D721Med (cell line): ENCODE data around the gene TCERG1L.

ENCODE experiments used
- DNase-seq: peaks from one replicate; pipeline ENCODE4 v3.0.0; 2011; ENCODE audit warnings: low spot score; ENCODE audit not compliant: insufficient read length
- FAIRE-seq: peaks from 2 replicates; lab custom pipeline; 2011; peaks lifted over from hg19 to GRCh38; lab: Jason Lieb, UNC
- TF ChIP-seq, protein P1 (sequence below): IDR thresholded peaks from 2 replicates; pipeline ENCODE4 v1.5.1; 2012; ENCODE audit warnings: mild to moderate bottlenecking, control low read depth; ENCODE audit not compliant: insufficient read depth; ENCODE audit errors: missing control alignments

Gene TCERG1L

DNA sequence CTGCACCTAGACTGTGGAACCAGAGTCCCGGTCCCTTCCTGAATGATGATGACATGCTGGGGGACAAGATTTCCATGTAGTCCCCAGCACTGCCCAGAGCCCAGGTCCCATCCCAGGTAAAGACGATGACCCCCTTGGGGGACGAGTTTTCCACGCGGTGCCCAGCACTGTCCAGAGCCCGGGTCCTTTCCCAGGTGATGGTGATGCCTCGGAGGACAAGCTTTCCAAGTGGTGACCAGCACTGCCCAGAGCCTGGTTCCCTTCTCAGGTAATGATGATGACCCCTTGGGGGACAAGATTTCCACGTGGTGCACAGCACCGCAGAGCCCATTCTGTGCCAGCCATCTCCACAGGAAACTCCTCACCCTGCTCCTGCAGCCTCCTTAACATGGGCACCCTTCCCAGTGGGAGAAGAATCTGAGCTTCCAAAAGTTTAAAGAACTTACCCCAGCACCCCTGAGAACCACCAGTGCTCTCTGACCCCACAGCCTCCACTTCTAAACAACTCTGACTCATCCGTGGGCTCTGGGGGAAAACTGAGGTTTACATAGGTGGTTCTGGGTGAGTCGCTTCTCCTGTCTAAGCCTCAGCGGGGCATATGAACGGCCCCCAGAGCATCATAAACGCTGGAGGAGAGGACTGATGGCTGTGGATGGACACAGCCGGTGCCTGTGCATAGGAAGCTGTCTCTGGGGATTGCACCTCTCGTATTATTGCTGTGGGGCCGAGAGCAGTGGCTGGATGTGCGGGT, 233.2 kb downstream of the TCERG1L start:
- DNase-seq (no peak), FAIRE-seq (no peak)
- TF ChIP-seq, protein P1, sequence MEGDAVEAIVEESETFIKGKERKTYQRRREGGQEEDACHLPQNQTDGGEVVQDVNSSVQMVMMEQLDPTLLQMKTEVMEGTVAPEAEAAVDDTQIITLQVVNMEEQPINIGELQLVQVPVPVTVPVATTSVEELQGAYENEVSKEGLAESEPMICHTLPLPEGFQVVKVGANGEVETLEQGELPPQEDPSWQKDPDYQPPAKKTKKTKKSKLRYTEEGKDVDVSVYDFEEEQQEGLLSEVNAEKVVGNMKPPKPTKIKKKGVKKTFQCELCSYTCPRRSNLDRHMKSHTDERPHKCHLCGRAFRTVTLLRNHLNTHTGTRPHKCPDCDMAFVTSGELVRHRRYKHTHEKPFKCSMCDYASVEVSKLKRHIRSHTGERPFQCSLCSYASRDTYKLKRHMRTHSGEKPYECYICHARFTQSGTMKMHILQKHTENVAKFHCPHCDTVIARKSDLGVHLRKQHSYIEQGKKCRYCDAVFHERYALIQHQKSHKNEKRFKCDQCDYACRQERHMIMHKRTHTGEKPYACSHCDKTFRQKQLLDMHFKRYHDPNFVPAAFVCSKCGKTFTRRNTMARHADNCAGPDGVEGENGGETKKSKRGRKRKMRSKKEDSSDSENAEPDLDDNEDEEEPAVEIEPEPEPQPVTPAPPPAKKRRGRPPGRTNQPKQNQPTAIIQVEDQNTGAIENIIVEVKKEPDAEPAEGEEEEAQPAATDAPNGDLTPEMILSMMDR: no peak

DNA sequence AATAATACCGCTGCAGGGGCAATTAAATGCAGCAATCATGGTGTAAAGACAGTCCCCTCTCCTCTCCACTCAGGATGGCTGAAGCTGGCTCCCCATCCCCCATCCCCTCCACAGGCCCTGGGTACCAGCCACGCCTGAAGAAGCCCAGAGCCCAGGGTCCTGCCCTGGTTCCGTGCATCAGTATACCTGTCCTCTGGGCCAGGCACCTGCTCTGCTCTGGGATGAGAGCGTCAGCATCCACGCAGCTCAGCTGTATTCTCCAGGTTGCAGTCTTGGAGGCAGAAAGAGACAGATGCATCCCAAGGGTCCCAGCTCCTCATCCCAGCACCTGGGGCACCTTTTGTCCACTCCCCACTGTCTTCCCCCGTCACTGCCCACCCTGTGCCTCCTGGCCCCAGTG, 233.8 kb downstream of the TCERG1L start:
- FAIRE-seq: no peak
- TF ChIP-seq, protein P1: no peak

DNA sequence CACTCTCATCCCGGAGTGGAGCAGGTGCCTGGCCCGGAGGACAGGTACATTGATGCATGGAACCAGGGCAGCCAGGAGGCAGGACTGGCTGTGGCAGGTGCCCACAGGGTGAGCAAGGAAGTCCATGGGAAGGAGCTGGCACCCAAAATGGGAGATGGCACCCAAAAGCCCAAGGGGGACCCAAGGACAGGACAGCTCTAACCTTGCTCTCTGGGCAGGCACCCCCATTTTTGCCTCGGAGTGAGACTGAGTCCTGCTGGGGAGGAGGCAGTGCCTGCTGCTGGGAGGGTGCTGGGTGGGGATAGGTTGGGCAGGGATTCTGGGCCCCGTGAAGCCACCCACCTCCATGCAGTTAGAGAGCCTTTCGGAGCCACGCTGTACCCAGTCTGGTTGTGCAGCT, 234.5 kb downstream of the TCERG1L start:
- TF ChIP-seq, protein P1: no peak
- no peak for FAIRE-seq
- DNase-seq: no peak

More for the DNA sequence above, 233.8 kb downstream of the TCERG1L start:
- no peak for DNase-seq

DNA sequence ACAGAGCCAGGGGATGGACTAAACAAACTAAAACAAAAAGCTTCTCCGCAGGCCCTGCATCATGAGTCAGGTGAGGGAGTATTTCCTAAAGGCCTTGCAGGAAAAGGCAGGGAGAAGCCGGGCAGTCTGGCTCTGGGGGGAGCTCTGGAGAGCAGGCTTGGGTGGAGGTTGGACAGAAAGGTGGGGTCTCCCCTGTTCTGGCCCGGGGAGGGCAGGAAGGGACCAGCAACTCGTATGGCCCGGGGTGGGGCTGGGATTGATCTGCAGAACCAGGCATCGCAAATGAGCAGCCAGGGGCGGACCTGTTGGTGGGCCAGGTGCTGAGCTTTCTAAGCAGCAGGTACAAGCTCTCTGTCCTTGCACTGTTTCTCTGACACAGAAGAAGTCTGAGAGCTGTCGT, 235.2 kb downstream of the TCERG1L start:
- FAIRE-seq: no peak
- no peak for DNase-seq
- TF ChIP-seq, protein P1: no peak

DNA sequence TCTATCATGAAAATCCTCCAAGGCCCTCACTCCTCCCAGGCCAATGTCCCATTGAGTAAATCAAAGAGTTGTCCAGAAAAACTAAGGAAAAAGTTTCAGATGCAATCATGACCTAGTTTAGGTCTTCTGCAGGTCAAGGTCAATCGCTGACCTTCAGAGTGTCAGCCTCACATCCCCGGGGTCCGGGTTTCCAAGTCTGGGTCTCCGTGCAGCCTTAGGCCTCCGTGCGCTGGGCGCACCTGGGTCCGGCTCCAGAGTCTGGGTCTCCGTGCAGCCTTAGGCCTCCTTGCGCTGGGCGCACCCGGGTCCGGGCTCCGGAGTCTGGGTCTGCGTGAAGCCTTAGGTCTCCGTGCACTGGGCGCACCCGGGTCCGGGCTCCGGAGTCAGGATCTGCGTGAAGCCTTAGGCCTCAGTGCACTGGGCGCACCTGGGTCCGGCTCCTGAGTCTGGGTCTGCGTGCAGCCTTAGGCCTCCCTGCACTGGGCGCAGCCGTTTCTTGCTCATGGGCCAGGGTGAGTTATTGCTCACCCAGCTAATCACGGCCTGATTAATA, 236.2 kb downstream of the TCERG1L start:
- no peak for FAIRE-seq
- TF ChIP-seq, protein P1: no peak

DNA sequence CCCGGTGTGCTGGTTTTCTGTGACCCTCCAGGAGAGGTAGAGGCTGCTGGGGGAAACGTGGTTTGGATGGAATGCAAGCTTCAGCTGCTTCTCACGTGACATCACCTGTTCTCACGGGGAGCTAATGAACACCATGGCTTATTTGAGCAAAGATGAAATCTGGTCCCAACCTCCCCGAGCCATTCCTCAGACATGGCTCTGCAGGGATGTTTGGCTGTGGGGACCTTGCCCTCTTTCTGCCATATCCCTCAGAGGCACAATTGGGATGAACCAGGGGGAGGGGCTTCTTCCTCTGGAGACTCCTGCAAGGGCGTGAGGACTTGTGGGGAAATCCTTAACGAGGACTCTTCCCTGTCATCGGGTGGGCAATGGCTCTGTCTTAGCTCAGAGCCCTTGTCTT, 236.8 kb downstream of the TCERG1L start:
- TF ChIP-seq, protein P1: no peak
- DNase-seq (no peak), FAIRE-seq (no peak)

More for the DNA sequence above, 236.2 kb downstream of the TCERG1L start:
- DNase-seq: no peak

DNA sequence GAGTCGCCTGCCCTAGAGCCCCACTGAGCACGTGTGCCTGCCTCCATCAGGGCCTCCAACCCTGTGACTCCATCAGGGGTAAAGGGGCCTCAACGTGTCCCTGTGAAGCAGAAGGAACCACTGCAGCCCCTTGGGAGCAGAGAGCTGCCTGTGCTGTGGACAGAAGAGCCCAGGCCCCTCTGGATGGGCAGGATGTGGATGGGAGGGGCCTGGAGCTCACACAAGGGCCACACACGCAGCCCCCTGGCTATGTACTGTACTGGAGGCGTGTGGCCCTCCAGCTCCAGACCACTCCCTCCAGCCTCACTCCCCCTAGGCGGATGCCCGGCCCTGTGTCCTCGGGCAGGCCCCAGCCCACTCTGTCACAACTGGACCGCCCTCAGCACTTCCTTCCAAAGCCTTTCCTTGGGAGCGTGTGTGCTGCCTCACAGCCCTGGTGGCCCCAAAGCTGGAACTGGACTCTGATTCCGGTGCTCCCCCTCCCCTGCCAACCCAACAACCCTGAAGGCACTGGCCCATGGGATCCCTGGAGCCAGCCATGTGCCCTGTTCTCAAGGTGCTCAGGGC, 238.0 kb downstream of the TCERG1L start:
- TF ChIP-seq, protein P1: no peak
- FAIRE-seq: no peak
- DNase-seq: no peak
